Measurements from ENCODE around the gene DTL. TPM values are rescaled to one million over a fixed set of nuclear protein-coding genes. Genes with fewer than 3 reads are reported as not detected.
"Not testable (repeated sequence)": the region's sequence is repeated elsewhere in the genome, so short reads cannot be mapped to it uniquely, and the experiment has no call there.

DTL gene, protein sequence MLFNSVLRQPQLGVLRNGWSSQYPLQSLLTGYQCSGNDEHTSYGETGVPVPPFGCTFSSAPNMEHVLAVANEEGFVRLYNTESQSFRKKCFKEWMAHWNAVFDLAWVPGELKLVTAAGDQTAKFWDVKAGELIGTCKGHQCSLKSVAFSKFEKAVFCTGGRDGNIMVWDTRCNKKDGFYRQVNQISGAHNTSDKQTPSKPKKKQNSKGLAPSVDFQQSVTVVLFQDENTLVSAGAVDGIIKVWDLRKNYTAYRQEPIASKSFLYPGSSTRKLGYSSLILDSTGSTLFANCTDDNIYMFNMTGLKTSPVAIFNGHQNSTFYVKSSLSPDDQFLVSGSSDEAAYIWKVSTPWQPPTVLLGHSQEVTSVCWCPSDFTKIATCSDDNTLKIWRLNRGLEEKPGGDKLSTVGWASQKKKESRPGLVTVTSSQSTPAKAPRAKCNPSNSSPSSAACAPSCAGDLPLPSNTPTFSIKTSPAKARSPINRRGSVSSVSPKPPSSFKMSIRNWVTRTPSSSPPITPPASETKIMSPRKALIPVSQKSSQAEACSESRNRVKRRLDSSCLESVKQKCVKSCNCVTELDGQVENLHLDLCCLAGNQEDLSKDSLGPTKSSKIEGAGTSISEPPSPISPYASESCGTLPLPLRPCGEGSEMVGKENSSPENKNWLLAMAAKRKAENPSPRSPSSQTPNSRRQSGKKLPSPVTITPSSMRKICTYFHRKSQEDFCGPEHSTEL
- 11.6 TPM for total RNA-seq (ENCODE audit: unreplicated experiment)
- long read RNA-seq, full-length matches to known transcripts, result 4 of 5 reads
- long read RNA-seq, partial matches to known transcripts, result 1 of 5 reads
- long read RNA-seq, other reads (novel, unspliced or antisense), result 0 of 5 reads

DNA sequence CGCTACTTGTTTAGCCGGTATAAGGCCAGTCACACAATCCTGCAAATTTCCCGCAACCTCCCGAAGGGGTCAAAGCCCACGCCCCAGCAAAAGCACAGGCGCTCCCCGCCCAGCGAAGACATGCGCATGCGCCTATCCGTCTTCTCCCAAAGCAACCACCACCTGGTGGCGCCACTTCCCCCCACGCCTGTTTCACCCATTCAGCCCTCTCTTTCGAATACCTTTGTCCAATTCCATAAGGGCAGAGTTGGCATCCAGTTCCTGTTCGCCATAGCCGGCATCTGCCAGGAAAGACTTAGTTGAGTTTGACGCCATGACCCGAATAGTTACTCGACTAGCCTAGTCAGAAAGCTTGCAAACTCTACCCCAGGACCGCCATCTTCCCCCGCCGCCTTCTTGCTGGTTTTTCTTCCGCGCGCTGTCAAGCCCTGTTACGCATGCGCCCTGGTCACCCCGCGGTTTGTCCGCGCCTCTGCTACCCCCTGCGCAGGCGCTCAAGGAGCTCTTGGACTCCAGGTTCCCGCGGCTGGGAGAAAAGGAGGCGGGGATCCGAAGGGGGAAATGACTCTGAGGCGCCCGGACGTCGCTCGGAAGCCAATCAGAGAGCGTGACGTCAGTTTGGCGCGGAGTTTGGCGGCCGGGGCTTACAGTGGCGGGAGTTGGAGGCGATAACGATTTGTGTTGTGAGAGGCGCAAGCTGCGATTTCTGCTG lies at the start of gene DTL, which contains the start of gene INTS7:
Gene DTL (plus strand): TSS at position 626 of the 712 bp plus-strand sequence. CDS start 143 bp downstream, outside the sequence.
Gene INTS7 (minus strand): TSS at position 435 of the 712 bp plus-strand sequence. CDS start 120 bp downstream, at position 315.
- H3K9me3 Mint-ChIP-seq (ENCODE audit: unreplicated experiment), result no peaks in the 10 kb centered on the region
- H3K4me1 Mint-ChIP-seq (ENCODE audit: unreplicated experiment), result peaks cover 12% of the 10 kb centered on the region
- TF ChIP-seq, protein P1, sequence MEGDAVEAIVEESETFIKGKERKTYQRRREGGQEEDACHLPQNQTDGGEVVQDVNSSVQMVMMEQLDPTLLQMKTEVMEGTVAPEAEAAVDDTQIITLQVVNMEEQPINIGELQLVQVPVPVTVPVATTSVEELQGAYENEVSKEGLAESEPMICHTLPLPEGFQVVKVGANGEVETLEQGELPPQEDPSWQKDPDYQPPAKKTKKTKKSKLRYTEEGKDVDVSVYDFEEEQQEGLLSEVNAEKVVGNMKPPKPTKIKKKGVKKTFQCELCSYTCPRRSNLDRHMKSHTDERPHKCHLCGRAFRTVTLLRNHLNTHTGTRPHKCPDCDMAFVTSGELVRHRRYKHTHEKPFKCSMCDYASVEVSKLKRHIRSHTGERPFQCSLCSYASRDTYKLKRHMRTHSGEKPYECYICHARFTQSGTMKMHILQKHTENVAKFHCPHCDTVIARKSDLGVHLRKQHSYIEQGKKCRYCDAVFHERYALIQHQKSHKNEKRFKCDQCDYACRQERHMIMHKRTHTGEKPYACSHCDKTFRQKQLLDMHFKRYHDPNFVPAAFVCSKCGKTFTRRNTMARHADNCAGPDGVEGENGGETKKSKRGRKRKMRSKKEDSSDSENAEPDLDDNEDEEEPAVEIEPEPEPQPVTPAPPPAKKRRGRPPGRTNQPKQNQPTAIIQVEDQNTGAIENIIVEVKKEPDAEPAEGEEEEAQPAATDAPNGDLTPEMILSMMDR (IDR thresholded peaks at IDR 0.05; ENCODE audit: unreplicated experiment), result peak; percentile 87
- H3K27ac Mint-ChIP-seq (ENCODE audit: unreplicated experiment), result peak within 1 kb of the TSS; percentile 92
- peak; percentile 98 for DNase-seq (ENCODE audit: low spot score)
- H3K27me3 Mint-ChIP-seq (ENCODE audit: unreplicated experiment), result peaks cover 2% of the 10 kb centered on the region
- peak within 1 kb of the TSS; percentile 98 for H3K4me3 Mint-ChIP-seq (ENCODE audit: unreplicated experiment)
- H3K36me3 Mint-ChIP-seq (ENCODE audit: low read depth, unreplicated experiment), result no peaks in the 10 kb centered on the region

- no peaks in the 10 kb centered on the region for H3K9me3 Mint-ChIP-seq (ENCODE audit: unreplicated experiment)
- H3K27ac Mint-ChIP-seq (ENCODE audit: unreplicated experiment), result no peak overlapping the region
- TF ChIP-seq, protein P1 (IDR thresholded peaks at IDR 0.05; ENCODE audit: unreplicated experiment), result no peak
- H3K4me3 Mint-ChIP-seq (ENCODE audit: unreplicated experiment), result no peak overlapping the region
- no peaks in the 10 kb centered on the region for H3K27me3 Mint-ChIP-seq (ENCODE audit: unreplicated experiment)
- no peaks in the 10 kb centered on the region for H3K36me3 Mint-ChIP-seq (ENCODE audit: low read depth, unreplicated experiment)
- no peaks in the 10 kb centered on the region for H3K4me1 Mint-ChIP-seq (ENCODE audit: unreplicated experiment)
- DNase-seq (ENCODE audit: low spot score), result no peak
These were observed 48.8 kb upstream of the DTL start for GRCh38 chr1:211986628-211987254.

GRCh38 chr1:211991695-211992094 lies 43.9 kb upstream of the DTL start:
- Mint-ChIP-seq H3K9me3 (ENCODE audit: unreplicated experiment) (no peaks in the 10 kb centered on the region), H3K27me3 (ENCODE audit: unreplicated experiment) (no peaks in the 10 kb centered on the region), H3K27ac (ENCODE audit: unreplicated experiment) (no peak overlapping the region), H3K4me1 (ENCODE audit: unreplicated experiment) (peaks cover 3% of the 10 kb centered on the region), H3K4me3 (ENCODE audit: unreplicated experiment) (no peak overlapping the region), H3K36me3 (ENCODE audit: low read depth, unreplicated experiment) (no peaks in the 10 kb centered on the region)
- TF ChIP-seq, protein P1 (IDR thresholded peaks at IDR 0.05; ENCODE audit: unreplicated experiment), result no peak
- DNase-seq (ENCODE audit: low spot score), result no peak

DNA sequence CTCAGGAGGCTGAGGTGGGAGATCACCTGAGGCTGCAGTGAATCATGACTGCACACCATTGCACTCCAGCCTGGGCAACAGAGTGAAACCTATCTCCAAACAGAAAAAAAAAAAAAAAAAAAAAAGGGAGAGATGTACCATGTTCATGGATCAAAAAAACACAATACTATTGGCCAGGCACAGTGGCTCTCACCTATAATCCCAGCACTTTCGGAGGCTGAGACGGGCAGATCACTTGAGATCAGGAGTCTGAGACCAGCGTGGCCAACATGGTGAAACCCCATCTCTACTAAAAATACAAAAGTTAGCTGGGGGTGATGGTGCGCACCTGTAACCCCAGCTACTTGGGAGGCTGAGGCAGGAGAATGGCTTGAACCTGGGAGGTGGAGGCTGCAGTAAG lies 38.1 kb upstream of the DTL start:
- not testable (repeated sequence) for DNase-seq (ENCODE audit: low spot score); H3K36me3 Mint-ChIP-seq (ENCODE audit: low read depth, unreplicated experiment); H3K27ac Mint-ChIP-seq (ENCODE audit: unreplicated experiment); H3K4me3 Mint-ChIP-seq (ENCODE audit: unreplicated experiment); H3K27me3 Mint-ChIP-seq (ENCODE audit: unreplicated experiment); H3K4me1 Mint-ChIP-seq (ENCODE audit: unreplicated experiment); H3K9me3 Mint-ChIP-seq (ENCODE audit: unreplicated experiment)

DNA sequence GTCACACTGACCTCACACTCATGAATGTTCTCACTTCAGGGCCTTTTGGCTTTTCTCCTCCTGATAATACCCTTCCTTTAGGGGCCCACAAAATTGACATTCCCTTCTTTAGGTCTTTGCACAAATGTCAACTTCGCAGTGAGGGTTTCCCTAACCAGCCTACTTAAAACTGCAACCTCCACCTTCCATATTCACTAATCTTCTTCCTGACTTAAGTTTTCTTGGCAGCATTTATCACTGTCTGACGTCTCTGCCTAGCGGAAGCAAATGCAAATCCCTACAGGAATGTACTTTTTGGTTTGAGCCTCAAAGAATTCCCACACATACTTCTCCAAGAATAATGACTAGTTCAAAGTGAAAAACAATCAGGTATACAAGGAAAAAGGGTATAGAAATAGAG lies 33.0 kb upstream of the DTL start:
- no peak overlapping the region for H3K27ac Mint-ChIP-seq (ENCODE audit: unreplicated experiment)
- no peak for DNase-seq (ENCODE audit: low spot score)
- TF ChIP-seq, protein P1 (IDR thresholded peaks at IDR 0.05; ENCODE audit: unreplicated experiment), result no peak
- H3K4me1 Mint-ChIP-seq (ENCODE audit: unreplicated experiment), result no peaks in the 10 kb centered on the region
- H3K27me3 Mint-ChIP-seq (ENCODE audit: unreplicated experiment), result no peaks in the 10 kb centered on the region
- no peak overlapping the region for H3K4me3 Mint-ChIP-seq (ENCODE audit: unreplicated experiment)
- no peaks in the 10 kb centered on the region for H3K9me3 Mint-ChIP-seq (ENCODE audit: unreplicated experiment)
- H3K36me3 Mint-ChIP-seq (ENCODE audit: low read depth, unreplicated experiment), result no peaks in the 10 kb centered on the region
